ENCODE measurements around the gene PKD2L2. TPM values are rescaled to one million over a fixed set of nuclear protein-coding genes. Genes with fewer than 3 reads are reported as not detected.

The PKD2L2 gene
- total RNA-seq, 1 experiment from 2014 or later = not detected

DNA sequence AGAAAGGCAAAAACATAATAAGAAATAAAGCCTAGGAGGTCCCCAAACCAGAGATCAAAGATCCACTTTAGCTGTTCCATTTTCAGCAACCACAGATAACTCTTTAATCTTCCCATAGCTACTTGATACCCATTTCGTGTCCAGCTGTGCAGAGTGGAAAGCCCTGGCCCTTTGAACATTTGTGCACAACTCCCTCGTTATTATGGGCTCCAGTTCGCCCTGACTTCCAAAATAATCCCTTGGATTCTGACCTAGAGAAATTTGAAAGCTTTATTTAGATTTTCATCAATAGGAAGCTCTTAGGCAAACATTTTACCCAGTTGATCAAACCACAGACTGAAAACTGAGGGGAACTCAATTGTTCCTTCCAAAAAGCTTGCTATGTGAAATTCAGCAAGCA is 16.8 kb upstream of the PKD2L2 start:
- H3K4me3 ChIP-seq (ENCODE audit: low read depth, low read length) = no peak overlapping the region
- intact Hi-C loops (cut with micrococcal nuclease; ENCODE audit: unreplicated experiment) = no loop called here
- Mint-ChIP-seq H3K27me3 (ENCODE audit: insufficient read depth, unreplicated experiment) (peaks cover 5% of the 10 kb centered on the region), H3K36me3 (ENCODE audit: insufficient read depth, unreplicated experiment) (no peaks in the 10 kb centered on the region), H3K4me3 (ENCODE audit: unreplicated experiment) (no peak overlapping the region), H3K4me1 (ENCODE audit: low read depth, unreplicated experiment) (no peaks in the 10 kb centered on the region), H3K27ac (ENCODE audit: unreplicated experiment) (no peak overlapping the region), H3K9me3 (ENCODE audit: unreplicated experiment) (no peaks in the 10 kb centered on the region)
- ChIA-PET CTCF (no interaction called here), POLR2A (no interaction called here)
- DNase-seq = no peak
- H3K9me3 ChIP-seq = no peaks in the 10 kb centered on the region
- H3K36me3 ChIP-seq (ENCODE audit: control insufficient read depth, insufficient read depth, low read length) = no peaks in the 10 kb centered on the region
- TF ChIP-seq, protein P1, sequence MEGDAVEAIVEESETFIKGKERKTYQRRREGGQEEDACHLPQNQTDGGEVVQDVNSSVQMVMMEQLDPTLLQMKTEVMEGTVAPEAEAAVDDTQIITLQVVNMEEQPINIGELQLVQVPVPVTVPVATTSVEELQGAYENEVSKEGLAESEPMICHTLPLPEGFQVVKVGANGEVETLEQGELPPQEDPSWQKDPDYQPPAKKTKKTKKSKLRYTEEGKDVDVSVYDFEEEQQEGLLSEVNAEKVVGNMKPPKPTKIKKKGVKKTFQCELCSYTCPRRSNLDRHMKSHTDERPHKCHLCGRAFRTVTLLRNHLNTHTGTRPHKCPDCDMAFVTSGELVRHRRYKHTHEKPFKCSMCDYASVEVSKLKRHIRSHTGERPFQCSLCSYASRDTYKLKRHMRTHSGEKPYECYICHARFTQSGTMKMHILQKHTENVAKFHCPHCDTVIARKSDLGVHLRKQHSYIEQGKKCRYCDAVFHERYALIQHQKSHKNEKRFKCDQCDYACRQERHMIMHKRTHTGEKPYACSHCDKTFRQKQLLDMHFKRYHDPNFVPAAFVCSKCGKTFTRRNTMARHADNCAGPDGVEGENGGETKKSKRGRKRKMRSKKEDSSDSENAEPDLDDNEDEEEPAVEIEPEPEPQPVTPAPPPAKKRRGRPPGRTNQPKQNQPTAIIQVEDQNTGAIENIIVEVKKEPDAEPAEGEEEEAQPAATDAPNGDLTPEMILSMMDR (IDR thresholded peaks at IDR 0.05; ENCODE audit: insufficient read depth in 1 of 2, low read depth in 1 of 2, low read length in 1 of 2, severe bottlenecking in 1 of 2, unreplicated experiment in 1 of 2) = no peak
- no peaks in the 10 kb centered on the region for H3K27me3 ChIP-seq (replicated peaks; ENCODE audit: control insufficient read depth, insufficient read depth, low read length)
- no TSS peak for BruUV-seq (replicated peaks)
- H3K4me1 ChIP-seq = no peaks in the 10 kb centered on the region

DNA sequence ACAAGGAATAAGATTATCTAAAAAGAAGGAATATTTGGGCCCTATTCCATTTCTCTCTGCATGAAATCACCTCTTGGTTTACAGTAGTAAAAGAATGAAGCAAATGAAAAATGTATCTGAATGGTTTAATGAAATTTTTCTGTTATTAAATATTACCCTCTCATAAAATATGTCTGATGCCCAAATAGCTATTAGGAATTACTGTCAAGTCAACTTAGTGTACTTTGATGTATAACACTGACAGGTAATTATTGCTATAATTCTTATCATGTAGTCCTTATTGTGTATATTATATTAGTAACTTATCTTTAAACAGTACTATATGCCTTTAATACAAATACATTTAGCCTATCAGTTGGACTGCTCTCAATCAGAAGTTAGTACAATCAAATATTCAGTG is 13.2 kb upstream of the PKD2L2 start:
- ChIA-PET POLR2A (no interaction called here), CTCF (no interaction called here)
- no peaks in the 10 kb centered on the region for H3K4me1 Mint-ChIP-seq (ENCODE audit: low read depth, unreplicated experiment)
- Histone ChIP-seq H3K9me3 (no peaks in the 10 kb centered on the region), H3K36me3 (ENCODE audit: control insufficient read depth, insufficient read depth, low read length) (no peaks in the 10 kb centered on the region), H3K27me3 (replicated peaks; ENCODE audit: control insufficient read depth, insufficient read depth, low read length) (no peaks in the 10 kb centered on the region), H3K4me3 (ENCODE audit: low read depth, low read length) (no peak overlapping the region), H3K4me1 (no peaks in the 10 kb centered on the region)
- intact Hi-C loops (cut with micrococcal nuclease; ENCODE audit: unreplicated experiment) = no loop called here
- no TSS peak for BruUV-seq (replicated peaks)
- H3K4me3 Mint-ChIP-seq (ENCODE audit: unreplicated experiment) = no peak overlapping the region
- no peaks in the 10 kb centered on the region for H3K9me3 Mint-ChIP-seq (ENCODE audit: unreplicated experiment)
- H3K36me3 Mint-ChIP-seq (ENCODE audit: insufficient read depth, unreplicated experiment) = no peaks in the 10 kb centered on the region
- TF ChIP-seq, protein P1 (IDR thresholded peaks at IDR 0.05; ENCODE audit: insufficient read depth in 1 of 2, low read depth in 1 of 2, low read length in 1 of 2, severe bottlenecking in 1 of 2, unreplicated experiment in 1 of 2) = no peak
- DNase-seq = no peak
- H3K27ac Mint-ChIP-seq (ENCODE audit: unreplicated experiment) = no peak overlapping the region
- peaks cover 2% of the 10 kb centered on the region for H3K27me3 Mint-ChIP-seq (ENCODE audit: insufficient read depth, unreplicated experiment)

DNA sequence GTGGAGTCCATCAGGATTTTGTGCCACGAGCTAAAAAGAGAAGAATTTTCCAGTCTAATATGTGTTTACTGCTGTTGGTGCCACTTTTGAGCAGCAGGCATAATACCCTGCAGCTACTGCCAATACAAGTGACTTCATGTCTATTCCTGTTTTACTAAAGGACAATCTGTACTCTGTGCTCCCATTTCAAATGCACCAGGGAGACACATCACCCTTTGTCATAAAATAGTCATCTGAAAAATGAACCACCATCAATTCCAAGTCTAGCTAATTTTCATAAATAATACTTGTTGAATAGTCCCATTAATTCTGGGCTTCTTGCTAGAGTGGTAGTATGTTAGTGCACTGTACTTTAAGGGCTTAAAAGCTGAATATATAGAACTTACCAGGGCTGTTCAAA is 8.9 kb upstream of the PKD2L2 start:
- Histone ChIP-seq H3K27me3 (replicated peaks; ENCODE audit: control insufficient read depth, insufficient read depth, low read length) (no peaks in the 10 kb centered on the region), H3K36me3 (ENCODE audit: control insufficient read depth, insufficient read depth, low read length) (no peaks in the 10 kb centered on the region), H3K9me3 (no peaks in the 10 kb centered on the region), H3K4me3 (ENCODE audit: low read depth, low read length) (no peak overlapping the region), H3K4me1 (no peaks in the 10 kb centered on the region)
- no peak for DNase-seq
- Mint-ChIP-seq H3K27me3 (ENCODE audit: insufficient read depth, unreplicated experiment) (peaks cover 2% of the 10 kb centered on the region), H3K36me3 (ENCODE audit: insufficient read depth, unreplicated experiment) (no peaks in the 10 kb centered on the region), H3K27ac (ENCODE audit: unreplicated experiment) (no peak overlapping the region), H3K4me3 (ENCODE audit: unreplicated experiment) (no peak overlapping the region), H3K9me3 (ENCODE audit: unreplicated experiment) (no peaks in the 10 kb centered on the region), H3K4me1 (ENCODE audit: low read depth, unreplicated experiment) (no peaks in the 10 kb centered on the region)
- TF ChIP-seq, protein P1 (IDR thresholded peaks at IDR 0.05; ENCODE audit: insufficient read depth in 1 of 2, low read depth in 1 of 2, low read length in 1 of 2, severe bottlenecking in 1 of 2, unreplicated experiment in 1 of 2) = no peak
- intact Hi-C loops (cut with micrococcal nuclease; ENCODE audit: unreplicated experiment) = no loop called here
- POLR2A ChIA-PET = no interaction called here
- CTCF ChIA-PET = no interaction called here
- no TSS peak for BruUV-seq (replicated peaks)

Data from Caco-2 (cell line).